GM21526 (cell line): ENCODE data around the gene TATDN3.
"Not testable (repeated sequence)": the region's sequence is repeated elsewhere in the genome, so short reads cannot be mapped to it uniquely, and the experiment has no call there.

ENCODE experiments used
- ATAC-seq: cut with Tn5 transposase; IDR thresholded peaks from one replicate; pipeline ENCODE4 v1.9.1; 2021; ENCODE audit warnings: moderate library complexity; ENCODE audit not compliant: unreplicated experiment, low FRiP score

TATDN3 gene

GRCh38 chr1:212774584-212774983, 17.1 kb upstream of the TATDN3 start:
- ATAC-seq: no peak

DNA sequence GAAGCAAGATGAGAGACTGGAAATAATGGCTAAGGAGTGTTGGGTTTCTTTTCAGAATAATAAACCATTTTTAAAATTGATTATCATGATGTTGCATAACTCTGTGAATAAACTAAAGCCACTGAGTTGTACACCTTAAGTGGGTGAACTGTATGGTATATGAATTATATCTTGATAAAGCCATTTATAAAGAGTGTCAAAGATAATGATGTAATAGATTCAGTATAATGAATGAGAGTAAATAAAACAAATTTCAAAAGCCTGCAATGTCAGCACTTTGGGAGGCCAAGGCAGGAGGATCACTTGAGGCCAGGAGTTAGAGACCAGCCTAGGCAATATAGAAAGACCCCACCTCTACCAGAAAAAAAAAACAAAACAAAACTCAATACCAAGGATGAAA, 16.5 kb upstream of the TATDN3 start:
- ATAC-seq: no peak

- no peak for ATAC-seq
Measured at GRCh38 chr1:212777151-212777550, 14.5 kb upstream of the TATDN3 start.

- ATAC-seq: not testable (repeated sequence)
Measured at GRCh38 chr1:212779086-212779485, 12.6 kb upstream of the TATDN3 start.

DNA sequence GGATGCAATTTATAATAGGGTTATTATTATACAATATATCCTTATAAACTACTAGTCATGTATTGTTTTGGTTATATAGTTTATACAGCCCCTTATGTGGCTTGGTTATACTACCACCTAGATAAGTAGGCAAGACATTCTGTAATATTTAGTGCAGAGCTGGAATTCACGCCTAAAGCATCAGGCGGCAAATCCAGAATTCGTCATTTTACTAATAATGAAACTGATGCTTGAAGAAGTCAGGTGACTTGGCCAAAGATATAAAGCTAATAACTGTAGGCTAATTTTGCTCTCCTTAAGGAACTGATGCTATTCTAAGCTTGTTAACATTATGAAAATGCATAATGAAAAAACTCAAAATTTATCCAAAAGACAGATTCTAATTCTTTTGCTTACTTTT, 10.9 kb upstream of the TATDN3 start:
- ATAC-seq: no peak

DNA sequence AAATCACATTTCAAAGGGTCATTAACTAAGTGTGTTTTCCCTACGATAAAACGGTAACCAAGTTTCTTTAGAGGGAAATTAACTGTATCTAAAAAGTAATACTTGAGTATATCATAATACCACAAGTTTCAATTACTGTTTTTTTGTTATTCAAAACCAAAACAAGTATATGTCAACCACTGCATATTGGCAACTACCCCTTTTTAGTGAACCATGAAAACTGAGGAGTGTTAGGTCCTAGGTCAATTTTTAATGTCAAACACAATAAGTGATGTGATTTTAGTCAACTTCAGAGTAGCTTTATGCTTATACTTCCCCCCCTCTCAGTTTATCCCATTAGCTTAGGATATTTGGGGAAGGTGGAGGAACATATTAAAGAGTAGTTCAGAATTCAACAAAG, 10.5 kb upstream of the TATDN3 start:
- ATAC-seq: no peak

DNA sequence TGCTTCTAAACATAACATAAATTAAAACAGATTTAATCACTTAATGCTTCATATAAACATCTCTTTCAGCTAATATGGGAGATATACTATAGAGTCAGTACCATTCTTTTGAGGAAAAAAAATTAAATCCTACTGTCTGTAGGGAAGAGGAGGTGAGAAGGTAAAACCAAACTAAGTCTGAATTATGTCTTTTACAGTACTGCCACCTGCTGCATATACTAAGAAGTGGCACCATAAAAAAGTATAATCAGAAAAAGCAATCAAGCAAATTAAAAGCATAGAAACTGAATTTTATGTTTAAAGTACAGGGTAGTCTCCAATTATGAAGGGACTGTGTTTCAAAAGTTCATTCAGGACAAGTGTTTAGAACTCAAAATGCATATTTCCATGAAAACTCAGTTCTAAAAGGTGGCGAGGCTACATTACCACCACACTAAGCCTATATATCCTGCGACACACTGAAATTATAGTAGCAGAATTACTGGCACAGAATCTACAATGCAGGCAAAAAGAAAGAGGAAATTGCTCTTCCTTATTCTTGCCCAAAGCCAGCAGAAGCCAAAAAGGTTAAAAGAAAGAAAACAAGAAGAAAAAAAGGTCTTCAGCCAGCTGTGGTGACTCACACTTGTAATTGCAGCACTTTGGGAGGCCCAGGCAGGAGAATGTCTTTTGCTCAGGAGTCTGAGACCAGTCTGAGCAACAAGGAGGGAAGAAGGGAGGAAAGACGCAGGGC, 9.1 kb upstream of the TATDN3 start:
- ATAC-seq: no peak

DNA sequence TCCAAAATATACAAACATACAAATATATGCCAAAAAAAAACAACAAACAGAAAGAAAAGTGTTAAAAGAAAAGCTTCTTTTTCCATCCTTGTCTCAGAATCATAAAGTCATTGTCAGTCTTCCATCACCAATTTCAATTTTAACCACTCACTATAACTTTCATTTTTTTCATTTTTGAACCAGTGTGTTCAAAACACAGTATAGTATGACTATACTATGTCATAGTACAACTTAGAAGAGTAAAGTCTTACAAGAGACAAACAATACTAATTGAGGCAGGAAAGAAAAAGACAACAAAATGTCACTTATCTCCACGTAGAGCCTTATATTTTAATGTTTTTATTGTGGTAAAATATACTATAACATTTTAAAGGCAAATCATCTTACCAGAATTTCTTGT, 7.7 kb upstream of the TATDN3 start:
- ATAC-seq: no peak

DNA sequence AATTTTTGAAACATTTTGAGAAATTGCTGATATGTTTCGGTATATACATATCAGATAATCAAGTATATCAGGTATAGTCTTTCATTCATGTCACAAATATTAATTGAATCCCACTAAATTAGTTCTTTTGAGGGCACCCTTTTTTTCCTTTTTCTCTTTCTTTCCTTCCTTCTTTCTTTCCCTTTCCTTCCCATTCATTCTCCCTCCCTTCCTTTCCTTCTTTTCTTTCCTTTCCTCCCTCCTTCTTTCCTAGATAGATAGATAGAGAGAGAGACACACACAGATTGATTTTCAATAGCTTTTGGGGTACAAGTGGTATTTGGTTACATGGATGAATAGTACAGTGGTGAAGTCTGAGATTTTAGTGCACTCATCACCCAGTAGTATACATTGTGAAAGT, 5.8 kb upstream of the TATDN3 start:
- no peak for ATAC-seq

DNA sequence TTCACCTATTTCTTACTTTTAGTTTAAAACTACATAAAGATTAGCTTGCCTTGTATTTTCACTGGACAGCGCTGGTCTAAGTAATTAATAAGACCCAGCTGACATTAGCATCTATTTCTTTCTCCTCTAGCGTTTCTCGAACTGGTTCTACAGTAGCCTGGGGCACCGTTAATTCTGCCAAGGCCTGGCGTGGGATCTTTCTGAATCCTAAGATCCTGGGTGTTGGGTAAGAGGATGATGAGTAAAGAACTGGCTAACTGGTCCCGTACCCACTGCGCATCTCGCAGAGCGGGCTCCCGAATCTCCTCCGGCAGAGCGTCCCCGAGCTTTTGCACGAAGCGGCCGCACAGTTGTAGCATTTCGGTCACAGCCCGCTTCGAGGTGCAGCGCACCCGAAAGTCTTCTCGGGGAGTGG, 426 bp upstream of the TATDN3 start:
- ATAC-seq: peak; percentile 31

DNA sequence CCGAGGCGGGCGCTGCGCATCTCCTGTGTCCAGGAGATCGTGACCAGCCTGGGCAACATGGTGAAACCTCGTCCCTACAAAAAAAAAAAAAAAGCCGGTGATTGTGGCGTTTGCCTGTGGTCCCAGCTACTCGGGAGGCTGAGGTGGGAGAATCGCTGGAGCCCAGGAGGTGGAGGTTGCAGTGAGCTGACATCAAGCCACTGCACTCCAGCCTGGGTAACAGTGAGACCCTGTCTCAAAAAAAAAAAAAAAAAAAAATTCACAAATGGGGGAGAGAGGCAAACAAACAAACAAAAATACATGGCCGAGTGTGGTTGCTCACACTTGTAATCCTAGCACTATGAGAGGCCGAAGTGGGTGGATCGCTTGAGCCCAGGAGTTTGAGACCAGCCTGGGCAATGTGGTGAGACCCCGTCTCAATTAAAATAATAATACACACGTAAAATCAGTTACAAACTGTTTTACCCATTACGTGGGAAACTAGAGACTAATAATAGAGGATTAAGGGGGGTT, 758 bp downstream of the TATDN3 start:
- ATAC-seq: no peak

DNA sequence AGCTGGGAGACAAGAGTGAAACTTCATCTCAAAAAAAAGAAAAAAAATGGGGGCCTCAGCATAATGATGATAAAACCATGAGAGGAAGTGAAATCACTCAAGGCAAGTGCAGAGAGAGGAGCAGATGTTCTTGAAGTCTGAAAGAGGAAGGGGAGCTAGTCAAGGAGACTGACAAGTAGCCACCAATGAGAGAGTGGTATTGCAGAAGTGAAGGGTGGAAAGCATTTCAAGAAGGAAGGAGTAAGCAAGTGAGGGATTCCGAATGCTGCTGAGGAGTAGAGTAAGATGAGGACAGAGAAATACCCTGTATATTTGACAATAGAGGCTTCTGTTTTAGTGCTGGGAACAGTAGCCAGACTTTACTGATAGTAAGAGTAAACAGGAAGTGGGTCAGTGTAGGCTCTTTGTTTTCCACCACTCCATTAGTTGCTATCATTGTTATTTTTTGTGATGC, 2.9 kb downstream of the TATDN3 start:
- ATAC-seq: peak; percentile 88

DNA sequence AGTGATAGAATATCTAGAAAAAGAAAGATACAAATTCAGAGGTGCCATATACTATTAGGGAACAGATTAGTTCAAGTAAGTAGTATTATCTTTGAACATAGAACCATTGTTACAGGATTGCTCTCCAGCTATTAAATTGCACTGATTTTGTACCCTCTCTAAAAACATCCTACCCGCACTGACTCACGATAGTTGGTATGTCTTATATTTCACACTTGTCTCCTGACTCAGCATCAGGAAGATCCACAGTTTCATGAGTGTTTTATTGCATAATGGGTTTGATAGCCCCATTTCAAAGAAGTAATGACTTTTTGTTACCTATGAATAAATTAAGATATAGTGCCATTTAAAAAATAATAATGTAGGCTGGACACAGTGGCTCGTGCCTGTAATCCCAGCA, 6.0 kb downstream of the TATDN3 start:
- no peak for ATAC-seq

DNA sequence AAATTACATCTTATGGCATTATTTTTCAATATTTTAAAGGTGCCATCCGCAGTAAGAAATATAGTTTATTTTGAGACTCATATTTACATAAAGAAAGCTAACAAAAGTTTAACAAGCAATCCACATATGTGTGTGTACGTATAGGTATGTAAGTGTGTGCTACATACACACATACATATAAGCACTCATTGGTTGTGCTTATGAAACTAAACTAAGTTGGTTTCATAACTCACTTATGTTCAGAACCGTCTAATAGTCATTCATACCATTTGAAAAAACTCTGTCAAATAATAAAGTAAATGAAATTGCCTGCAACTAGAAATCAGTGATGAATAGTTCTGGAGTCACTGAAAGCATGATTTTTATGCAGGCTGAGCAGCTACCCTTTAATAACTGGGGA, 14.1 kb downstream of the TATDN3 start:
- ATAC-seq: peak; percentile 55

DNA sequence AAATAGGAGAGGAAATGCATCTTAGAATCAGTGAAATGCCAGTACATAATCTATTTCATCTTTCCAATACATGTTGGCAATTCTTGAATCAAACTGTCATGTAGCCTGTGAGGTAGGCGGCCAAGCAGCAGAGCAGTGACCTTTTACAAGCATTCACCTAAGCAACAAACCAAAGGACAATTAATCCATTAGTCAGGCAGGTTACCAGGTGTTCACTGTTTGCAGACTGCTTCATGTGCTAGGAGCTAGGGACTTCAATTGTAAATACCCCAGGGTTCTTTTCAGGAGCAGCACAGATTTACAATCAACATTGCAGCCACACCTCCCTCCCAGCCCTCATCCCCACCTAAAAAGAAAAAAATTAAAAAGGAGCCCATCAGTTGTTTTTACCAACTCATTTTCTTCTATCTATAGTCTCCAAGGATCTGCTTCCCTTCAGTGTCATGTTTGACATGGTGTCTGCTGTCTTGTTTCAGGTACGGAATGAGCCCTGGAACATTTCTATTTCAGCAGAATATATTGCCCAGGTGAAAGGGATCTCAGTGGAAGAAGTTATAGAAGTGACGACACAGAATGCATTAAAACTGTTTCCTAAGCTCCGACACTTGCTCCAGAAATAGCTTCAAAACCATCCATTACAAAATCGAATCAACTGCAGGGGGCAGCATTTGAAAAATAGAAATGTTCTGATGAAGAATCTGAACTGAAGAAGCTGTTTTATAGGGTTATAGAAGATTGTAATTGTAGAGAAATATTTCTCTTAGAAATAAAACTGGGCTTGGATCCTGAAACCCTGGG, 23.0 kb downstream of the TATDN3 start:
- no peak for ATAC-seq

DNA sequence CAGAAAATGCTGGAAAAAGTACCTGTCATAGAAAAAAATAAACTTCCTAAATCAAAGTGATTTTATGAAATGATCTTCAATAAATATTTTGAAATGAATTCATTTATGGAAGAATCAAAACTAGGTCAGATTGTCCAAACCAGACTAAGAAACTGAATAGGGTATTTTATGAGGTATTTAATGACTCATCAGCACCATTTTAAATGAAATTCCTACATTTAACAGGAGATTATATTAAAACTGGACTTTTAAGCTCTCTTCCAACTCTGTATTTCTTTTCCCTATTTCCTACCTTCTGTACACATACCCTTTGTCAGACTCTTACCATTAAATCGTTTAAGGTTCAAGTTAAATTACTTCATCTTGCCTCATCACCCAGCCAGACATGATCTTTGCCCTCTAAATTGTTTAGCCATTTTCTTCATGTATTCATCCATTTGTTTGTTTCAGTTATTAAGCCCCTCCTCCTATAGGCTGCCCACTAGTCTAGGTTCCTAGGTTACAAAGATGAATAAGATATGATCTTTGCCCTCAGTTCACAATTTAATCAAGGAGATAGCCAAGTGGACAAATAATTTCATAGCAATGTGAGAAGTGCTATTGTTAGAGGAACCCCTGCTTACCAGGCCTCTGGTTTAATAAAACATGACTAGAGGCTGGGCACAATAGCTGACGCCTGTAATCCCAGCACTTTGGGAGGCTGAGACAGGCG, 25.0 kb downstream of the TATDN3 start:
- ATAC-seq: no peak

GRCh38 chr1:212819726-212820125, 28.0 kb downstream of the TATDN3 start:
- no peak for ATAC-seq

- ATAC-seq: no peak
Measured at GRCh38 chr1:212820969-212821368, 29.3 kb downstream of the TATDN3 start.

GRCh38 chr1:212822956-212823355, 31.3 kb downstream of the TATDN3 start:
- no peak for ATAC-seq

- no peak for ATAC-seq
Measured at GRCh38 chr1:212824201-212824600, 32.5 kb downstream of the TATDN3 start.

- no peak for ATAC-seq
Measured at GRCh38 chr1:212825798-212826452, 34.2 kb downstream of the TATDN3 start.
